Breast epithelium (tissue), 4 donors: Measurements from ENCODE around the gene PTPRM. TPM values are rescaled to one million over a fixed set of nuclear protein-coding genes. Genes with fewer than 3 reads are reported as not detected.
A peak's percentile ranks its signal among the peaks of the same experiment; 100 is the strongest.

ENCODE experiments used
- DNase-seq, 2 donors: peaks; one replicate each; pipeline ENCODE4 v3.0.0-alpha.2; 2019; ENCODE audit warnings: low spot score in 2 of 2
- H3K27ac ChIP-seq, 2 donors: fragments of 200-600 bp; sonication (generic) in 1 of 2; one replicate each; pipeline ENCODE4 v1.5.1; 2016 to 2019; ENCODE audit warnings: mild to moderate bottlenecking in 1 of 2
- H3K27me3 ChIP-seq, 2 donors: fragments of 200-600 bp; sonication (generic) in 1 of 2; one replicate each; pipeline versions ENCODE4 v1.5.1 to v1.6.0; 2017 to 2019; ENCODE audit warnings: control low read depth in 1 of 2, mild to moderate bottlenecking in 1 of 2
- H3K36me3 ChIP-seq: fragments of 200-600 bp; one replicate; pipeline ENCODE4 v1.5.1; 2019
- H3K4me1 ChIP-seq, 2 donors: fragments of 200-600 bp; sonication (generic); one replicate each; pipeline ENCODE4 v1.5.1; 2016 to 2019; ENCODE audit warnings: control low read depth in 1 of 2
- H3K4me3 ChIP-seq, 3 donors: fragments of 200-600 bp; sonication (generic); 1 replicate in 2 of 3; 2 replicates in 1 of 3; pipeline ENCODE4 v1.5.1; 2016 to 2019; ENCODE audit warnings: mild to moderate bottlenecking in 3 of 3, moderate library complexity in 2 of 3
- H3K9me3 ChIP-seq, 2 donors: fragments of 200-600 bp; sonication (generic) in 1 of 2; one replicate each; pipeline ENCODE4 v1.5.1; 2016 to 2019; ENCODE audit warnings: control low read depth in 1 of 2
- POLR2A ChIP-seq: fragments of 450-650 bp; IDR thresholded peaks from one replicate; pipeline ENCODE4 v1.6.1; 2016; ENCODE audit warnings: antibody characterized with exemption, mild to moderate bottlenecking, moderate library complexity
- POLR2AphosphoS5 ChIP-seq, 3 donors: sonication (generic); formaldehyde crosslinking; IDR thresholded peaks; one replicate each; pipeline ENCODE4 v1.6.1; 2017; ENCODE audit warnings: antibody characterized with exemption in 3 of 3
- intact Hi-C: fragments of 100-400 bp; cut with DNase I; formaldehyde crosslinking; loops from one replicate; pipeline ENCODE4 v1.15.1; 2023; ENCODE audit warnings: low total_unique reads
- total RNA-seq, 3 donors: library from RNA; depleted of rRNA; stranded (reverse); fragments of >200 nt; gene quantifications; one replicate each; pipeline ENCODE4 v1.1.0, GENCODE V29; 2016
- TF ChIP-seq, protein P1 (sequence below), 3 donors: fragments of 450-650 bp; IDR thresholded peaks; one replicate each; pipeline ENCODE4 v1.5.1; 2016 to 2017; ENCODE audit warnings: antibody characterized with exemption in 3 of 3, mild to moderate bottlenecking in 3 of 3, moderate library complexity in 3 of 3

Gene PTPRM
- total RNA-seq, 3 donors from 2014 or later, result 41.7 to 181 (median 140) TPM

DNA sequence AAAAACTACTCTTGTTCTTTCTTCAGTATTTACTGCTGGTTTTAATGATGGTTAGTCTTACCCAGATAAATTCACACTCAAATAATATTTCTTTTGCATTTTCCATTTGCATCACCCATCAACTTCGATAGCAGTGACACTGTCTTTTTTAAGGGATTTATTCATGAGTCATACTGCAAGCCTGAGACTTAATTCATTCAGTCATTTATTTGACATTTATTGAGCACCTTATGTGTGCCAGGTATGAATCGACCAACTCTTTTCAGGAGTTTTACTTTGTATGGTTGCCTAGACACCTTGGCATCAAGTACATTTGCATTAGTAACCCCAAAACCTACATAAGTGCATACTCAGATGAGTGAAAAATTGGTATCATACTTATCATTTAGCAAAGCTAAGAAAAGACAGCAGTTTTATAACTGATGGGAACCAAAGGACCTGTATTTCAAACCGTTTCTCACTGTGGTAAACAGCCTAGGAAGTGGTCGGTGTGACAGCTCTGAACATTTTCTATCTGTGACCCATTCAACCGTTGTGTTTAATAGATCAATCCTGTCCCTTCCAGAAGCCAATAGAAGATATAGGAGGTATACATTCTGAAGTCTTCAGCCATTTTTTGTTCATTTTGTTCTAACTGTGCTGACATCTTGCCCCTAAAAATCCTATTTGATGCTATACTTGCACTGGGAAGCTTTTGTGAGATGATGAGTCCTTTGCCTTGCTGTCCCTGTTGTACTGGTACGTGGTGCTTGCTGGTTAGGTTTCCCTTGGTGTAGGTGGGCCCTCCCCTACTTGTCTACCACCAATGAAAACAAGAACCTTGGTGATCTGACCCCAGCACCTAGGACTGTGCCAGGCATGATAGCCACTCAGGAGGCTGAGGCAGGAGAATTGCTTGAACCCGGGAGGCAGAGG is 557.4 kb downstream of the PTPRM start:
- DNase-seq, result no peak
- Histone ChIP-seq H3K36me3 (no peaks in the 10 kb centered on the region), H3K27ac (no peak overlapping the region), H3K4me1 (no peaks in the 10 kb centered on the region), H3K4me3 (no peak overlapping the region), H3K9me3 (no peaks in the 10 kb centered on the region), H3K27me3 (no peaks in the 10 kb centered on the region)
- TF ChIP-seq, protein P1, sequence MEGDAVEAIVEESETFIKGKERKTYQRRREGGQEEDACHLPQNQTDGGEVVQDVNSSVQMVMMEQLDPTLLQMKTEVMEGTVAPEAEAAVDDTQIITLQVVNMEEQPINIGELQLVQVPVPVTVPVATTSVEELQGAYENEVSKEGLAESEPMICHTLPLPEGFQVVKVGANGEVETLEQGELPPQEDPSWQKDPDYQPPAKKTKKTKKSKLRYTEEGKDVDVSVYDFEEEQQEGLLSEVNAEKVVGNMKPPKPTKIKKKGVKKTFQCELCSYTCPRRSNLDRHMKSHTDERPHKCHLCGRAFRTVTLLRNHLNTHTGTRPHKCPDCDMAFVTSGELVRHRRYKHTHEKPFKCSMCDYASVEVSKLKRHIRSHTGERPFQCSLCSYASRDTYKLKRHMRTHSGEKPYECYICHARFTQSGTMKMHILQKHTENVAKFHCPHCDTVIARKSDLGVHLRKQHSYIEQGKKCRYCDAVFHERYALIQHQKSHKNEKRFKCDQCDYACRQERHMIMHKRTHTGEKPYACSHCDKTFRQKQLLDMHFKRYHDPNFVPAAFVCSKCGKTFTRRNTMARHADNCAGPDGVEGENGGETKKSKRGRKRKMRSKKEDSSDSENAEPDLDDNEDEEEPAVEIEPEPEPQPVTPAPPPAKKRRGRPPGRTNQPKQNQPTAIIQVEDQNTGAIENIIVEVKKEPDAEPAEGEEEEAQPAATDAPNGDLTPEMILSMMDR (IDR thresholded peaks at IDR 0.05), result no peak
- TF ChIP-seq POLR2A, result no peak
- no peak for TF ChIP-seq POLR2AphosphoS5 (IDR thresholded peaks at IDR 0.05)
- intact Hi-C loops, result no loop called here

DNA sequence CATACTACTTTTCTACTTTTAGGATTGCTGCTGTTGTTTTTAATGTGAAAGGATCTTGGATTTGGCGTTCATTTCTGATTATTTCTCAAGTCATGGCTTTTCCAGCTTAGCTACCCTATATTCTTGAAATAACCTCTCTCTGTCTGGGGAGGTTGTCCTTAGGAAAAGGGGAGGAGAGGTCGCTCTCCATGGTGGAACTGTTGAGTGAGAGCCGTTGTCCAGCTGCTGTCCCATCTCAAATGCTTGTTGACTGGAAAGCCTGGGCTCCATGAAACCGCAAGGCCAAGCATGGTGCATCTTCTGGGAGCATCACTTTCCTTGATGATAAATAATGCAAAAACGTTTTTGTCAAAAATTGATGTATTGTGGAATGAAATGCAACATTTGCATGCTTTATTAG is 563.0 kb downstream of the PTPRM start:
- Histone ChIP-seq H3K4me3 (no peak overlapping the region), H3K4me1 (no peaks in the 10 kb centered on the region), H3K27ac (no peak overlapping the region), H3K27me3 (no peaks in the 10 kb centered on the region), H3K36me3 (no peaks in the 10 kb centered on the region), H3K9me3 (no peaks in the 10 kb centered on the region)
- intact Hi-C loops, result no loop called here
- no peak for TF ChIP-seq POLR2A
- no peak for DNase-seq

DNA sequence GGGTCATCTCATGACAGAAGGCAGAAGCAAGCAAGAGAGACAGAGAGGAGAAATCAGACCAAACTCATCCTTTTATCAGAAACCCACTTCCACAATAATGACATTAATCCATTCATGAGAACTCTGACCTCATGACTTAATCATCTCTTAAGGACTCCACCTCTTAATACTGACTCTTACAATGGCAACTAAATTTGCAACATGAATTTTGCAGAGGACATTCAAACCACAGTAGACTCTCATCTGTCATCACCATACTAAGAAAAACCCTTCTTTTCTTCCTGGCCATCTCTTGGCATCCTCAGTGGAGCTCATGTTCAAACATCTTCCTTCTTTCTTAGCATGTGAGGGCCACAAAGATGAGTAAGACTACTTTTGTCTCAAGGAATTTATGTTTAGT is 565.9 kb downstream of the PTPRM start:
- Histone ChIP-seq H3K27me3 (no peaks in the 10 kb centered on the region), H3K9me3 (no peaks in the 10 kb centered on the region), H3K4me3 (no peak overlapping the region), H3K36me3 (no peaks in the 10 kb centered on the region), H3K27ac (no peak overlapping the region), H3K4me1 (no peaks in the 10 kb centered on the region)
- DNase-seq, result no peak
- intact Hi-C loops, result no loop called here
- no peak for TF ChIP-seq POLR2A
- no peak for TF ChIP-seq POLR2AphosphoS5 (IDR thresholded peaks at IDR 0.05)

DNA sequence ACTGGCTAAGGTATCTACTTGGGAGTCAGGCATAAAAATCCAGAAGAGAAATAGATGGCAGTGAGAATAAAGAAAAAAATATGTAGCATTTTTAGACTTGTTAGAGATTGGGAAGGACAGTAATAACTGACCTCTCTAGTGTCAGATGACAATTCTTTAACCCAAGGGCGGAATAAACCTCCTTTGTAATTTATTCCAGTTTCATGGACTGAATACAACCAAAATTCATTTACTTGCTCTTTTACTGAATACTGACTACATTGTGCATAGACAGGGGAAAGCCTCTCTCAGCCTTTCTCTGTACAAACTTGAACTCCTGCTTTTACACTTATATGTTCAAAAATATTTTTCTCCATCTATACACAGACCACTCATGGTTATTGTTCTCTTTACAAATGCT is 566.8 kb downstream of the PTPRM start:
- TF ChIP-seq, protein P1 (IDR thresholded peaks at IDR 0.05), result no peak
- TF ChIP-seq POLR2AphosphoS5 (IDR thresholded peaks at IDR 0.05), result no peak
- TF ChIP-seq POLR2A, result no peak
- Histone ChIP-seq H3K27me3 (no peaks in the 10 kb centered on the region), H3K4me1 (no peaks in the 10 kb centered on the region), H3K4me3 (no peak overlapping the region), H3K36me3 (no peaks in the 10 kb centered on the region), H3K27ac (no peak overlapping the region), H3K9me3 (no peaks in the 10 kb centered on the region)
- no peak for DNase-seq
- intact Hi-C loops, result no loop called here

DNA sequence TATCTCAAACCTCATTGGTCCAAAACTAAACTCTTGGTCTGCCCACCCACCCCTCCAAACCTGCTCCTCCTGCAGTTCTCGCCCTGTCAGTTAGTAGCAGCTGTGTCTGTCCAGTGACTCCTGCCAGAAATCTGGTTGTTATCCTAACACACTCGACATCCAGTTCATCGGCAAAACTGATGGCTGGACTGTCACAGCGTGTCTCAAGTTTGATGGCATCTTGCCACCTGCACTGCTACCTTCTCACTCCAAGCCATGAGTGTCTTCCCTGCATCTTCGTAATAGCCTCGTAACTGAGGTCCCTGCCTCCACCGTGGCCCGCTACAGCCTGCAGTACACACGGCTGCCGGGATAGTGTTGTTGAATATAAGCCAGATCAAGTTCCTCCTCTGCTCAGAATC is 572.0 kb downstream of the PTPRM start:
- Histone ChIP-seq H3K27ac (peak overlapping the region; percentile 14 to 69), H3K4me1 (no peaks in the 10 kb centered on the region), H3K9me3 (no peaks in the 10 kb centered on the region), H3K4me3 (no peak overlapping the region), H3K27me3 (no peaks in the 10 kb centered on the region), H3K36me3 (no peaks in the 10 kb centered on the region)
- intact Hi-C loops, result no loop called here
- DNase-seq, result no peak
- TF ChIP-seq POLR2A, result no peak
- TF ChIP-seq, protein P1 (IDR thresholded peaks at IDR 0.05), result no peak
- TF ChIP-seq POLR2AphosphoS5 (IDR thresholded peaks at IDR 0.05), result no peak

DNA sequence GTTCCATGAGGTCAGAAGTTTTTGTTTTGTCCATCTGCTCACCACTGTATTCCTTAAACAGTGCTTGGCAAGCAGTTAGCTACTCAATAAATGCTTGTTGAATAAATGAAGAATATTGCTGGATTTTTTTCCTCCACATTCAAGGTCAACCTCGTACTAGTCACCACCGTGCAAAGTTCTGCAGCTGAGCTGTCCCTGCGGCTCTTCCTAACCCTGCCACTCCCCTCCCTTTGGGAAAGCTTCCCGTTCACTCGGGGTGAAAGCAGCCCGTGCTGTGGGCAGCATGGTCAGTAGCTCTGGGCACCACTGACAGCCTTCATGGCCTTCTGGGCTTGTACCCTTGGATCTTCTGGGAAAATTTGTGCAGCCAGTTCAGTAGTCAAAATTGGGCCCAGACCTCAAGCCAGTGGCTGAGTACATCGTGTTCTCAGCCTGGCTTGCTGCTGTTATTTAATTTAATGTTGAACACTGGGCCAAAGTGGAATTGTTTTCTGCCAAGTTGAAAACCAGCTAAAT is 572.8 kb downstream of the PTPRM start:
- TF ChIP-seq, protein P1 (IDR thresholded peaks at IDR 0.05), result no peak
- TF ChIP-seq POLR2AphosphoS5 (IDR thresholded peaks at IDR 0.05), result peak in 1 of 3 donors; percentile 59
- Histone ChIP-seq H3K36me3 (no peaks in the 10 kb centered on the region), H3K27ac (peak overlapping the region; percentile 14 to 69), H3K9me3 (no peaks in the 10 kb centered on the region), H3K4me3 (no peak overlapping the region), H3K27me3 (no peaks in the 10 kb centered on the region), H3K4me1 (no peaks in the 10 kb centered on the region)
- no peak for DNase-seq
- intact Hi-C loops, result no loop called here
